ENCODE data around the gene PKD1.

PKD1 gene

GRCh38 chr16:2090777-2091546 lies 44.7 kb downstream of the PKD1 start:
- DNase-seq (ENCODE audit: low read depth in 1 of 2, low spot score in 1 of 2): no peak

GRCh38 chr16:2090481-2090776 lies 45.3 kb downstream of the PKD1 start:
- no peak for DNase-seq (ENCODE audit: low read depth in 1 of 2, low spot score in 1 of 2)

GRCh38 chr16:2089706-2090480 lies 45.8 kb downstream of the PKD1 start:
- no peak for DNase-seq (ENCODE audit: low read depth in 1 of 2, low spot score in 1 of 2)

GRCh38 chr16:2088759-2089358 lies 46.8 kb downstream of the PKD1 start:
- DNase-seq (ENCODE audit: low read depth in 1 of 2, low spot score in 1 of 2): no peak

- DNase-seq (ENCODE audit: low read depth in 1 of 2, low spot score in 1 of 2): no peak
Measured at GRCh38 chr16:2087748-2088631, 47.7 kb downstream of the PKD1 start.

GRCh38 chr16:2086812-2087747 lies 48.6 kb downstream of the PKD1 start:
- no peak for DNase-seq (ENCODE audit: low read depth in 1 of 2, low spot score in 1 of 2)

- DNase-seq (ENCODE audit: low read depth in 1 of 2, low spot score in 1 of 2): no peak
Measured at GRCh38 chr16:2086106-2086742, 49.5 kb downstream of the PKD1 start.

- no peak for DNase-seq (ENCODE audit: low read depth in 1 of 2, low spot score in 1 of 2)
Measured at GRCh38 chr16:2085669-2086068, 50.0 kb downstream of the PKD1 start.

GRCh38 chr16:2084895-2085625 lies 50.6 kb downstream of the PKD1 start:
- no peak for DNase-seq (ENCODE audit: low read depth in 1 of 2, low spot score in 1 of 2)

GRCh38 chr16:2083876-2084780 lies 51.6 kb downstream of the PKD1 start:
- DNase-seq (ENCODE audit: low read depth in 1 of 2, low spot score in 1 of 2): no peak

GRCh38 chr16:2083409-2083808 lies 52.3 kb downstream of the PKD1 start:
- DNase-seq (ENCODE audit: low read depth in 1 of 2, low spot score in 1 of 2): no peak

- no peak for DNase-seq (ENCODE audit: low read depth in 1 of 2, low spot score in 1 of 2)
Measured at GRCh38 chr16:2082983-2083364, 52.7 kb downstream of the PKD1 start.

GRCh38 chr16:2082171-2082982 lies 53.3 kb downstream of the PKD1 start:
- no peak for DNase-seq (ENCODE audit: low read depth in 1 of 2, low spot score in 1 of 2)

- no peak for DNase-seq (ENCODE audit: low read depth in 1 of 2, low spot score in 1 of 2)
Measured at GRCh38 chr16:2081201-2082084, 54.3 kb downstream of the PKD1 start.

- DNase-seq (ENCODE audit: low read depth in 1 of 2, low spot score in 1 of 2): no peak
Measured at GRCh38 chr16:2079991-2080390, 55.7 kb downstream of the PKD1 start.

GRCh38 chr16:2079311-2079800 lies 56.3 kb downstream of the PKD1 start:
- DNase-seq (ENCODE audit: low read depth in 1 of 2, low spot score in 1 of 2): no peak
